GM12878 (cell line): Measurements from ENCODE around the gene COL13A1. TPM values are rescaled to one million over a fixed set of nuclear protein-coding genes. Genes with fewer than 3 reads are reported as not detected.

Experiments
- ATAC-seq: fragments of 200-7000 bp; cut with Tn5 transposase; 3 replicates; pipeline ENCODE4 v1.9.1; 2020; ENCODE audit warnings: mild to moderate bottlenecking, moderate library complexity
- BruUV-seq: library from RNA; stranded (reverse); fragments of 400-500 nt; replicated peaks from 2 replicates; lab custom pipeline; 2021; lab: Mats Ljungman, UMichigan
- CTCF ChIA-PET: fragments of 300-600 bp; sonication (Branson Sonifier 250); formaldehyde crosslinking; extraction: SDS; loops from one replicate; lab custom pipeline; 2021; ENCODE audit warnings: inconsistent platforms; lab: Yijun Ruan, JAX
- POLR2A ChIA-PET: fragments of 350-600 bp; formaldehyde crosslinking; extraction: SDS; loops from one replicate; lab custom pipeline; 2021; ENCODE audit warnings: inconsistent platforms; lab: Charles Lee
- RAD21 ChIA-PET: fragments of 300-600 bp; sonication (Branson Sonifier 250); formaldehyde crosslinking; loops from one replicate; lab custom pipeline; 2023; ENCODE audit warnings: antibody characterized with exemption; ENCODE audit not compliant: unreplicated experiment; lab: Charles Lee
- SMC1A ChIA-PET: fragments of 300-600 bp; sonication (Branson Sonifier 250); formaldehyde crosslinking; loops from one replicate; lab custom pipeline; 2023; ENCODE audit not compliant: unreplicated experiment, uncharacterized antibody; lab: Charles Lee
- DNase-seq: peaks from one replicate; pipeline ENCODE4 v3.0.0-alpha.2; 2011; ENCODE audit warnings: low read depth, low spot score
- FAIRE-seq: peaks from 3 replicates; lab custom pipeline; 2011; peaks lifted over from hg19 to GRCh38; lab: Jason Lieb, UNC
- H2AFZ ChIP-seq: 2 replicates; pipeline ENCODE4 v1.6.0; 2011; ENCODE audit warnings: low read depth, low read length, control low read depth; ENCODE audit not compliant: control insufficient read depth
- H3K27ac ChIP-seq: 2 replicates; pipeline ENCODE4 v1.5.1; 2011; ENCODE audit warnings: control low read depth; ENCODE audit not compliant: control insufficient read depth, insufficient read depth
- H3K27me3 ChIP-seq, 2 experiments: replicated peaks in 1 of 2; 2 replicates each; pipeline versions ENCODE4 v1.6.0 to v1.6.1; 2011; ENCODE audit warnings: low read length in 1 of 2; ENCODE audit not compliant: control insufficient read depth in 2 of 2, insufficient read depth in 2 of 2
- H3K36me3 ChIP-seq, 2 experiments: 2 replicates each; pipeline ENCODE4 v1.5.1; 2011; ENCODE audit warnings: low read length in 1 of 2; ENCODE audit not compliant: control insufficient read depth in 2 of 2, insufficient read depth in 2 of 2
- H3K4me1 ChIP-seq: 2 replicates; pipeline ENCODE4 v1.6.1; 2011; ENCODE audit warnings: mild to moderate bottlenecking, low read length, moderate library complexity, mixed read lengths; ENCODE audit not compliant: control insufficient read depth, insufficient read depth
- H3K4me2 ChIP-seq: 2 replicates; pipeline ENCODE4 v1.6.0; 2011; ENCODE audit warnings: control low read depth; ENCODE audit not compliant: control insufficient read depth, insufficient read depth
- H3K4me3 ChIP-seq: fragments of 200-600 bp; sonication (generic); 2 replicates; pipeline ENCODE4 v1.5.1; 2016
- H3K79me2 ChIP-seq: 2 replicates; pipeline ENCODE4 v1.6.0; 2011; ENCODE audit warnings: low read length; ENCODE audit not compliant: control insufficient read depth, insufficient read depth
- H3K9ac ChIP-seq: 2 replicates; pipeline ENCODE4 v1.8.0; 2011; ENCODE audit warnings: low read length, control low read depth, mixed read lengths; ENCODE audit not compliant: control insufficient read depth, insufficient read depth
- H3K9me3 ChIP-seq: replicated peaks from 3 replicates; pipeline ENCODE4 v1.5.1; 2011; ENCODE audit warnings: mild to moderate bottlenecking, low read length; ENCODE audit not compliant: control insufficient read depth, insufficient read depth
- H4K20me1 ChIP-seq: 2 replicates; pipeline ENCODE4 v1.6.0; 2011; ENCODE audit not compliant: control insufficient read depth, insufficient read depth
- CHD2 ChIP-seq: IDR thresholded peaks from 2 replicates; pipeline ENCODE4 v1.6.1; 2011; ENCODE audit warnings: low read depth, low read length, improper control_type of control experiment, borderline replicate concordance
- JUND ChIP-seq: IDR thresholded peaks from 2 replicates; pipeline ENCODE4 v1.6.1; 2012; ENCODE audit warnings: low read depth, mild to moderate bottlenecking, low read length, improper control_type of control experiment, moderate library complexity
- MAX ChIP-seq: IDR thresholded peaks from 2 replicates; pipeline ENCODE4 v1.6.1; 2012; ENCODE audit warnings: low read depth, low read length, improper control_type of control experiment
- RELA ChIP-seq: fragments of 450-650 bp; IDR thresholded peaks from 2 replicates; pipeline ENCODE4 v1.8.0; 2014; ENCODE audit warnings: borderline replicate concordance; ENCODE audit not compliant: partially characterized antibody
- SMAD1 ChIP-seq: fragments of 450-650 bp; IDR thresholded peaks from 2 replicates; pipeline ENCODE4 v1.6.1; 2018; ENCODE audit warnings: mild to moderate bottlenecking, low read depth; ENCODE audit not compliant: partially characterized antibody
- SREBF1 ChIP-seq: IDR thresholded peaks from 2 replicates; pipeline ENCODE4 v1.6.1; 2012; ENCODE audit warnings: mild to moderate bottlenecking, low read length
- TBL1XR1 ChIP-seq: IDR thresholded peaks from 2 replicates; pipeline ENCODE4 v1.6.1; 2012; ENCODE audit warnings: low read depth, low read length, improper control_type of control experiment
- TCF3 ChIP-seq: IDR thresholded peaks from 2 replicates; pipeline ENCODE4 v1.6.1; 2012; ENCODE audit warnings: low read depth, mild to moderate bottlenecking, low read length, borderline replicate concordance; ENCODE audit not compliant: insufficient read depth
- ZNF207 ChIP-seq: fragments of 450-650 bp; IDR thresholded peaks from 2 replicates; pipeline ENCODE4 v1.6.1; 2014; ENCODE audit warnings: antibody characterized with exemption, mild to moderate bottlenecking, borderline replicate concordance
- WGBS: methylation state at CpG from one replicate; pipeline ENCODE4 v1.1.6; 2016; ENCODE audit warnings: low lambda C conversion rate; ENCODE audit not compliant: insufficient replicate concordance, insufficient coverage; ENCODE audit errors: missing lambda C conversion rate; 5-methylcytosine and 5-hydroxymethylcytosine counted together
- in situ Hi-C: fragments of 300-500 bp; cut with MboI; formaldehyde crosslinking; loops from 9 replicates; pipeline ENCODE4 v1.14.3; 2018; ENCODE audit warnings: mixed read lengths
- intact Hi-C: fragments of 100-400 bp; cut with micrococcal nuclease; formaldehyde crosslinking; loops from one replicate; pipeline ENCODE4 v1.14.2; 2022; ENCODE audit not compliant: unreplicated experiment
- polyA plus RNA-seq, 11 experiments: library from polyadenylated mRNA; depleted of rRNA in 4 of 11; unstranded in 6 of 11; stranded (reverse) in 5 of 11; fragments of >200 nt; fragmentation: Nextera tagmentation in 4 of 11; fragmentation: Illumina TruSeq in 1 of 11; extraction: Ambion mirVana in 4 of 11; extraction: Trizol in 1 of 11; gene quantifications; 1 replicate in 1 of 11; 2 replicates in 10 of 11; pipeline versions ENCODE4 v1.2.1 to v1.2.3, GENCODE V29; 2011 to 2016; ENCODE audit warnings: inconsistent platforms in 2 of 11, missing spikeins in 2 of 11, low read depth in 1 of 11
- total RNA-seq, 4 experiments: library from RNA; depleted of rRNA in 3 of 4; stranded (reverse); fragments of >200 nt in 3 of 4; fragmentation: Illumina TruSeq in 1 of 4; extraction: Trizol in 1 of 4; gene quantifications; 2 replicates each; pipeline versions ENCODE4 v1.2.1 to v1.2.3, GENCODE V29; 2013 to 2021

COL13A1 gene
- total and polyA plus RNA-seq, 10 of the 15 experiments (the other 5 are each of a cell fraction or from before 2014, with no cell fraction given) = 0.03 to 0.15 (median 0.05) TPM; not detected in 7

DNA sequence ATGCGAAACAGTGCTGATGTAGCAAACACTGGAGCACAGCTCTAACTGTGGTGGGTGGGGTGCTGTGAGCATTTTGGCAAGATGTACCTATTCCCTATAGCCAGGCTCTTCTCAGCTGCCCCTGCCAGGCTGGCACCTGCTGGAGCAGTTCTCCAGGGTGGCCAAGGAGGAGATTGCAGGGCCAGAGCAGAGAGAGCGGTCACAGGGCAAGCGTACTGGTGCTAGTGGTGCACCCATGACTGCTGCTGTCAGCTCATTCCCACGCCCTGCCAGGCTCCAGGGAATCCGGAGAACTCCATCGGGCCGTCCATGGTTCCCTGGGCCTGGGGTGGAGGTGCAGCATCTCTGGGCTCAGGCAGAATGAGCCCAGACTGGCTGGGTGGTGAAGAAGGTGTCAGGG lies 2.1 kb downstream of the COL13A1 start:
- no TSS peak for BruUV-seq
- no peak for TF ChIP-seq TBL1XR1
- TF ChIP-seq MAX = no peak
- TF ChIP-seq RELA = no peak
- TF ChIP-seq SMAD1 = no peak
- no peak for TF ChIP-seq TCF3
- no peak for TF ChIP-seq CHD2
- no peak for TF ChIP-seq SREBF1
- TF ChIP-seq ZNF207 = no peak
- no peak for TF ChIP-seq JUND
- TF ChIP-seq, all 136 proteins: peak for 0

More for the DNA sequence above, 2.1 kb downstream of the COL13A1 start:
- H3K9me3 ChIP-seq = no peaks in the 10 kb centered on the region
- in situ Hi-C loops (no loop called here), intact Hi-C loops (loop anchor here (5.0 kb wide), 1 partner anchor 287 kb away; no protein-coding TSS in a partner anchor)
- no peak for DNase-seq
- H2AFZ ChIP-seq = no peak overlapping the region
- H3K79me2 ChIP-seq = no peaks in the 10 kb centered on the region
- no peak overlapping the region for H3K4me3 ChIP-seq
- 15% methylated on average over 7 of the region's 7 CpGs for WGBS
- RAD21 ChIA-PET = no interaction called here
- H3K4me2 ChIP-seq = no peak overlapping the region
- POLR2A ChIA-PET = no interaction called here
- no peak for ATAC-seq
- H3K27ac ChIP-seq = no peak overlapping the region
- SMC1A ChIA-PET = interaction anchor here (0.7 to 0.9 kb wide), 2 partner anchors 61 to 867 kb away, joined by 3 read pairs; no protein-coding TSS in a partner anchor
- no peaks in the 10 kb centered on the region for H3K4me1 ChIP-seq
- CTCF ChIA-PET = no interaction called here
- peaks cover 10 to 20% of the 10 kb centered on the region in 2 experiments for H3K27me3 ChIP-seq
- FAIRE-seq = no peak
- no peaks in the 10 kb centered on the region for H4K20me1 ChIP-seq
- no peaks in the 10 kb centered on the region for H3K36me3 ChIP-seq
- no peak overlapping the region for H3K9ac ChIP-seq
